Ramos (cell line): ENCODE data around the gene SDHB.

Source experiments
- in situ Hi-C: fragments of 300-500 bp; cut with MboI; formaldehyde crosslinking; loops from one replicate; pipeline ENCODE4 v1.14.3; 2022; ENCODE audit warnings: low sequenced_read_pairs; ENCODE audit not compliant: unreplicated experiment

SDHB gene

DNA sequence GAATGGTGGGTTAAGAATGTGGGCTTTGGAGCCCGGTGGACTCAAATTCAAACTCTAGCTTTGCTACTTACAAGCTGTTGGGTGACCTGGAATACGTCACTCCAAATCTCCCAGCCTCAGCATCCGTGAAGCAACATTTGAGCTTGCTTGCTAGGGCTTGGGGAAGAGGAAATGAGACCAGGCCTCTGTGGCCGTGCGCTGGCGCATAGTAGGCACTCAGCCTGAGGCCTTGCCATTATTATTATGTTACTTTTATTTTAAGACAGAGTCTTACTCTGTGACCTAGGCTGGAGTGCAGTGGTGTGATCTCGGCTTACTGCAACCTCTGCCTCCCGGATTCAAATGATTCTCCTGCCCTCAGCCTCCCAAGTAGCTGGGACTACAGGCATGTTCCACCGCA is 61.2 kb downstream of the SDHB start:
- in situ Hi-C loops, result no loop called here

DNA sequence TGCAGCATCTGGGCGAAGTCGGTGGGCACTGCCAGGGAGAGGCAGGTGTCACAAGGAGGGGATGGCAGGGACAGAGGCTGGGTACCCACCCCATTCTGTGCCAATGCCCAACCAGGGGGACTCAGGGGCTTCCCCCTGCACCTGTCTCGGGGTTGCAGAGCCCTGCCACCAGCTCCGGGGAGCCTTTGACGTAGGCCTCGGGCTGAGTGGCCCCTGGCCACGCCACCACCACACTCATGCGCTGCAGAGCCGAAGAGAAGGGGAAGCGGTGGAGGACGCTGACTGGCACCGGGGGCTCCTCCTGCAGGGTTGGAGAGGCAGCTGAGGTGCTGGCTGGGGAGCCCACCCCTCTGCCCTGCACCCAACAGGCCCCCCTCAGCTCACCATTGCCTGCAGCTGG is 61.7 kb downstream of the SDHB start:
- in situ Hi-C loops, result no loop called here

DNA sequence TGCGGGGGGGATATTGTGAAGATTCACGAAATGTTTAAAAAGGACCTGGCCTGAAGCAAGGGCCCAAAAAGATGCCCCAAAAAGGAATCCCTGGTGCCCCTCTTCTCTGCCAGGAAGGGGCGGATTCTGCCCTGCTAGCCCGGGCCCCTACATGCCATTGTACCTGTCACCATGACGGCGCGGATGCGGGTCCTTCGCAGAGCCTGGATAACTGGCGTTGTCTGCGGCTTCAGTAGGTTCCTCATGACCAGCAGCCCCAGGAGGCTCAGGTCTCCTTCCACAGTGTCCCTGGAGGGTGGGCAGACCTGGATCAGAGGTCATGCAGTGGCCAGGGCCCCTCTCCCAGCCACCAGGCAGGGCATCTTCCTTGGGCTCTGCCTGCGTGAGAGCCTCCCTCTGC is 62.3 kb downstream of the SDHB start:
- in situ Hi-C loops, result no loop called here

DNA sequence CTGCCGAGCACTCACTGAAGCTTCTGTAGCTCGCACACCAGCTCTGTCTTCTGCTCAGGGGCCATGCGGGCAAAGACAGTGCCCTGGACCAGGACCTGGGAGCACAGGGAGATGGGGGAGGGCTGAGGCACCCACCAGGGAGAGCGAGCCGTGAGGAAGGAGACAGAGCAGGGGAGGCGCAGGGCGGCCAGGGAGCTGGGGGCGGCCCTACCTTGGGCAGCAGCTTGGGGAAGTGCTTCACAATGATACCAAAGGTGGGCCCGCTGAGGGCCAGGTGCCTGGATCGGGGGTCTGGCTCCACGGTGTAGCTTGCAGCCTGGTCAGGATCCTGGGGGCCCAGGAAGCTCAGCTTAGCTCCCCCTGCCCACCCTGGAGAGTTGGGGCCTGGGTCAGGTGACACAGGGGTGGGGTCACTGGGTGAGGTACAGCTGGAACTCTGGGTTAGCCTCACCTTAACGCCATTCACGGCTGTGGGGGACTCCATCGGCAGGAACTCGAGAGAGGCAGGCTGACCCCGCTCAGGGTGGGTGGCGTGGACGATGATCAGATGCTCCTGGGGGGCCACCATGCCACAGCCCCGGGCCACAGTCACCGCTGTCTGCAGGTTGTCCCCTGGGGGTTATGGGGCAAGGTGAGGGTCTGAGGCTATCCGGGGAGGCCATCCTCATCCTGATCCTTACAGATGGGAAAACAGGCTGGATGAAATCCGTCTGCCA is 64.0 kb downstream of the SDHB start:
- in situ Hi-C loops, result no loop called here

DNA sequence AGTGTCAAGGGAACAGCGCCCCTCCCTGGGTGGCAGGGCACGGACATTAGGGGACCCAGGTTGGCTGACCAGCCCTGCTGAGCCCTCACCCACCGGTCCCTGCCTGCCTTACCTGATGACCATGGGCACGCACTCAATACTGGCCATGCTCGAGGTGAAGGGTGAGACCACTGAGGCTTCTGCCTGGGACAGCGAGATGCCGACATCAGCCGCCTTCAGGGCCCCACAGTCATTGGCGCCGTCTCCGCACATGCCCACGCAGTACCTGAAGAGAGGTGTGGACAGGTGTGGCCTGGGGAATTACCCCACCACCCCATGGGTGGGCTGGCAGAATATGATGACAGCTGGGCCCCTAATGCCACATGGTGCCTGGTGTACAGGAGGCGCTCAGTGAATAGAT is 65.6 kb downstream of the SDHB start:
- in situ Hi-C loops, result no loop called here

DNA sequence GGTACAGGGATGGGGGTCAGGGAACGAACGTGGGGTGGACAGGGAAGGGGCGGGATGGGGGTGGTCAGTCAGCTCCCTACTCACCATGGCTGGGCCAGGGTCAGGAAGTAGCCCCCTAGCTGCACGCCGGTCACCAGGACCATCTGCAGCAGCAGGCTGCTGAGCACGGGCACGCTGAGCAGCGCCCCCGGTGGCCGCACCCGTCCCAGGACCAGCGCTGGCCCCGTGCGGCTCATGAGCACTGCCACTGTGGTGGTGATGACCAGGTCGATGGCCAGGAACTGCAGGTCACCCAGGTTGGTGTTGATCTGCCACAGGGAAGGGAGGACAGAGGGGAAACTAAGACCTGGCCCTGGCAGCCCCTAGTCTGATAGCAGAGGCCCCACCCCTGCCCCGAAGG is 66.9 kb downstream of the SDHB start:
- in situ Hi-C loops, result no loop called here

DNA sequence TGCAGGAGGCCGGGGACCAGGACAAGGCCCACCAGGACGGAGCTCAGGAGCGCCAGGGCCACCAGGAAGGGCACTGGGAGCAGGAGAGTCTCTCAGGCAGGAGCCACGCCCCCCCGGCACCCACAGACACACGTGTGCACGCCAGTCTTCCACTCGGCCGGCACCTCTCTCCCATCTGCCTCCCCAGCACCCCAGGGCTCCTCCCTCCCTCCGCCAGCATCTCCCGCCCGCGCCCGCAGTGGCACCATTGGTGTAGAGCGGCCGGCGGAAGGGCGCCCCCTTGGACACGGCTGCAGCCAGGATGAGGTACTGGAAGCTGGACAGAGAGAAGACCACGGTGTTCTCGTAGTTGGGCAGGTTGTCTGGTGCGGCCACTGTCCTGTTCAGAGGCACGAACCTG is 67.3 kb downstream of the SDHB start:
- in situ Hi-C loops, result no loop called here

DNA sequence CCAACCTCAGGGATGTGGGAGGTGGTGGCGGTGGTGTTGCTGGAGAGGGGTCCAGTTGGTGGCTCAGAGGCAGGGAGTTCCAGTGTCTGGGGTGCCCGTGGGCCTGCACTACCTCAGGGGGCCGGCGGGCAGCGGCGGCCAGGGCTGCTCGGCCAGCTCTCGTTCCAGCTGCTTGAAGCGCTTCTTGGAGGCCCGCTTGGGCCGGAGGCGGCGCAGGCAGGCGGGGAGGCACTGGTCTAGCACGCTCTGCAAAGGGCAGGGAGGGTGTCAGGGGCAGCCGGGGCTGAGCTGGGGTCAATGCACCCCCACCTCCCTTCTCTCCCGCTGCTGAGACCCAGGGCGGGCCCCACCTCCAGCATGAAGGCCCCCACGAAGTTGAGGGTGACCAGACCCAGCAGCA is 67.7 kb downstream of the SDHB start:
- in situ Hi-C loops, result no loop called here

DNA sequence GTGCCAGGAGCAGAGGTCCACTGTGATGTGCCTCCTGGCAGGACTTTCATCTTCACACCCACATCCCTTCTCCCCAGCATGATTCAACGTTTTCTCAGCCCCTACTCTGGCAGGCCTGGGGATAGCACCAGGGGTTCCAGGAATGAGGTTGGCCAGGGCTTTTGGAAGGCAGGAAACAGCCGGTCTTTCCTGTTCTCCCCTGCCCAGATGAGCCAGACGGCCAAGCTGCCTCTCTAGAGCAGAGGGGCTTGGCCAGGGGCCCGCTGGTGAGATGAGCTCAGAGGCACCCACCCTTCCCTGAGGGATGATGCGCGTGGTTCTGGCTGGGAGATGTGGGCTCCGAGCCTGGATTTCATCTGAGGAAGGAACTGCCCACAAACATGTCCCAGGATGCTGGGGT is 69.1 kb downstream of the SDHB start:
- in situ Hi-C loops, result no loop called here

DNA sequence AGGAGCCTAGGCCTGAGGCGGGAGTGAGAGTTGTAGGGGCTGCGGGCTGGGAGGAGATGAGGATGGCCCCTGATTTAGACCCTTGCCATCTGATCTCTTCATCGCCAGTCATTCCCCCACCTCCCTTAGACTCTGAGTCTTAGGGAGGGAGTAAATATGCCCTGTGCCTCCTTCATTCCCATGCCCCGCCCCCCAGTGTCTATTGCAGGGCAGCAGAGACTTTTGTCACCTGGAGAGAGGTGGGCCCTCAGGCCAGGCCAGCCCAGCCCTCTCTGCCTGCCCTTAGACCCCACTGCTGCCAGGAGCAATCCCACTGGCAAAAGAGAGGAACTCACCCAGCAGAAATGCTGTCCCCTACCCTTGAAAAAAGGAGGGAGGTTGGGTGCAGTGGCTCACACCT is 70.2 kb downstream of the SDHB start:
- in situ Hi-C loops, result no loop called here

DNA sequence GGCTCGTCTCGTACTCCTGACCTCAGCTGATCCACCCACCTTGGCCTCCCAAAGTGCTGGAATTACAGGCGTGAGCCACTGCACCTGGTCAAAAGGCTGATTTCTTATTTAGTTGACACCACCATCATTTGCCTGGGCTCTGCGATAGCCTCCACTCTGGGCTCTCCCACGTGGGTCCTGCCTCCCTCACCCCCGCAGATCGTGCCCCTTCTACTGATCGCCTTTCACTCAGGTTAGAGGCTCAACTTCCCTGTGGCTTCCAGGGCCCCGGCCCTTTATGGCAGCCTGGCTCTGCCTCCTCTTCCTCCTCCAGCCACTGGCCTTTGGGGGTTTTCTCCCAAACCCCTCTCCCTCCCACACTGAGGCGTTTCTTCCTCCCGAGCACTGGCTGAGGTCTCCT is 70.9 kb downstream of the SDHB start:
- in situ Hi-C loops, result no loop called here

DNA sequence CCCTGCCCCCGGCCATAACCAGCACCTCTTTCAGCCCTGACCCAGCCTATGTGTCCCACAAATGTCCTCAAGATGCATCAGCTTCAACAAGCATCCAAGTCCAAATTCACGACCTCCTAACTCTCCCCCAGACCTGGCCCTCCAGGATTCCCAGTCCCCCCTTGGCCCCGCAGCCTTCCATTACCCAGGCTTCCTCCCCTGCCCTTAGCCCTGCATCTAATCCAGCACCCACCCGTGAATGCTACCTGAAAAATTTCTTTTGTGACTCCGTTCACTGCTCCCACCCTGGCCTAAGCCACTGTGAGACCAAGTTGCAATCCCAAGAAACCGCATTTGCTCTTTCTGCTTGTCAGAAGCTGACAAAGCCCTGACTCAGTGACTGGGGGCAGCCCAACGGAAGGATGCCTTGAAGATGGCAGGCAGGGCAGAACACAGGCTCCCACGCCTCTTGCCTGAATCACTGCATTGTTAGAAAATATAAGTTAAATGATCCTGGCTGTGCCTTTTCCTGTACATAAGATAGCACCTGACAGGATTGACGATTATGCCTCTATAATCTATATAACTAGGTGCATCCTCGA is 72.5 kb downstream of the SDHB start:
- in situ Hi-C loops, result no loop called here

DNA sequence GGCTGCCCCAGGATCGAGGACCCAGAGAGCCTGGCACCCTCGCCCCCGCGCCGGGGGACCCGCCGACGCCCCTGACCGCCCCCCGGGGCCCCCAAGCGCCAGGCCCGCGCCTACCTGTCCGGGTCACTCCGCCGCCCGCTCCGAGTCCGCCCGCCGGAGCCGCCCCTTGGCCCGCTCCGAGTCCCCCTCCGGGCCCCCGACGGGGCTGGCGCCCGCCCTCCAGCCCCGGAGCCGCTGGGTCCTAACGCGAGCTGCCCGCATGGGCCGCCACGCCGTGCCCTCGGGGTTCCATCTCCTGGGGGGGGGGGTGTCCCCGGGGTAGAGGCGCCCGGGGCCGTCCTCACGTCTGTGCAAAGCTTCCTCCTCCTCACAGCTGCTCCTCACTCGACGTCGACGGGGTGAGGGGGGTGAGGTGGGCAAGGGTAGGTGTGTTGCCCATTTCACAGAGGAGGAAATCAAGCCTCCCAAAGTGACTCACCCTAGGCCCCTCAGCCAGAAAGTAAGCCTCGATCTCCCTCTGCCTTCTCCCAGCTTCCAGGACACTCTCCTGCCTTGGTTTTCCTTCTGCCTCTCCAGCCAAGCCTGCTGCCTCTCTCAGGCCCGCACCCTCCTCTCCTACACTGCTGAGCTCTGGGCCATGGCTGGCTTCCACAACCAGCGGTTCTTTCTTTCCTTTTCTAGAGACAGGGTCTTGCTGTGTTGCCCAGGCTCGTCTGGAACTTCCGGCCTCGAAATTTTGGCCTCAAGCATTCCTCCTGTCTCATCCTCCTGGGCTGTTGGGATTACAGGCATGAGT is 73.2 kb downstream of the SDHB start, which contains the start of gene MFAP2:
TSS of gene MFAP2 (minus strand) at position 148 of the 796 bp plus-strand sequence. CDS start 2,347 bp downstream, outside the sequence.
- in situ Hi-C loops, result no loop called here

DNA sequence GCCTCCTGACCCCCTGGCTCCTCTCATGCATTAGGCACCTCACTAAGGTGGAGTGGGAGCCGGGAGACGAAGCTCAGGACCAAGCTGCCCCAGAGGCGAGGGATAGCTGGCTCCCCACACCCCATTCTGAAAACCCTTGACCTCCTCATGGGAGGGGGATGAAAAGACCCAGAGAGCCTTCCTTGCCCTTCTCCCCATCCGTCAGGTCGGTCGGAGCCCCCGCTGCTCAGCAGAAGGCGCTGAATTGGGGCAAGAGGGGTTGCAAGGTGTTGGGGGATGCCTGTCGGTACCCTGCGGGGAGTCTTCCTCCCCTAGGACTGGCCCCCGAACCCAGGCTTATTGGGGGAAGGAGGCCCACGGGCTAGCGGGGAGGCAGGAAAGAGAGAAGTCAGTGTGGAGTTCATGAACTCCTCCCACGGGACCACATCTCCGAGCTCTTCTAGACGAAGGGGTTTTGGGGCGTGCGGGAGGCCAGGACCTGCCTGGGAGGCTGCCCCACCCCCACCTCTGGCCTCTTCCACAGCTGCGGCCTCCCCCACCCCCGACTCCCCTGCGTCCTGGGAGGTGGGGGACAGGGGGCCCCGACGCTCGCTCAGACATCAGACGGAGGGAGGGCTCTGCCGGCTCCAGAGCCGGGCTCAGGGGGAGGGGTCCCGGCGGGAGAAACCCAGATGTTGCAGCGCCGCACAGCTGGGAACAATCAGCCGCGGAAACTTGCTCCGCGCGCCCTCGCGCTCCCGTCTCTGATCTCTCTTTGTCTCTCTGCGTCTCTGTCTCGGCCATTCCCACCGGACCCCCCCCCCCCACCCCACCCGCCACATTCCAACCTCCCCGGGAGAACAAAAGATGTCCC is 74.1 kb downstream of the SDHB start:
- in situ Hi-C loops, result no loop called here

DNA sequence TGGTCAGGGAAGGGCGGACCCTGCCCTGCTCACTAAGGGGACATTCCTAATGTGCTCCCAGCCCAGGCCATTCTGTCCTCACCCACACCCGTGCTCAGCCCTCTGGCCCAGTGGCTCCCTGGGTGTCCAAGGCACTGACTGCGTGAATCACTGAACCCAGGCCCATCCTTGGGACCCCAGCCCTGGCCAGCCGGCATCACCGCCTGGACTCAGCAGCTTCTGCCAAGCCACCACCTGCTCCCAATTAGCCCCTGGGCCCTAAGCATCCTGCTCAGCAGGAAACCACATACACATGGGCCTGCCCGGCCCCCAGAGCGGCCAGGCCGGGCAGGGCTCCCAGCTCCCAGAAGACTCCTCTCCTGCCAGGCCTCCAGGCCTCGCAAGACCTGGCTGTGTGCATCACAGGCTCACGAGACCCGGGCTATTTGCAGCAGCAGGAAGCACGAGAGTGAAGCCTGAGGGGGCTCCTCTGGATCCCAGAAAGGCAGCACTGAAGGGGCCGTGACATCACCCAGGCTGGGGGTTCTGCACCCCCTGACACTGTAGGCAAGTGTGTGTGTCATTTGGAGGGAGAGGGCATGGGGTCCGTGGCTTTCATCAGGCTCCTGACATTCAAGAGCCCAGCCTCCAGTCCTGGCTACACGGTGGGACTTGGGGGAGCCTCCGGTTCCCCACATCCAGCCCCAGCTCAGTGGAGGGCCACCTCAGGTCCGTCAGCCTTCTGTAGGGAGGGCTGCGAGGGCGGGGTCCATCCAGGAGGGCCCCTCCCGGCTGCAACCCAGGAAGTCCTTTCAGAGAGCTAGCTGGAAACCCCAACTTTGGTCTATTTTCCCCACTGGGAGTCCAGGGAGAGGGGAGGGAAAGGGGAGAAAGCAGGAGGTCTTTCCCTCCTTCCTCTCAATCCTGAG is 75.0 kb downstream of the SDHB start:
- in situ Hi-C loops, result no loop called here

DNA sequence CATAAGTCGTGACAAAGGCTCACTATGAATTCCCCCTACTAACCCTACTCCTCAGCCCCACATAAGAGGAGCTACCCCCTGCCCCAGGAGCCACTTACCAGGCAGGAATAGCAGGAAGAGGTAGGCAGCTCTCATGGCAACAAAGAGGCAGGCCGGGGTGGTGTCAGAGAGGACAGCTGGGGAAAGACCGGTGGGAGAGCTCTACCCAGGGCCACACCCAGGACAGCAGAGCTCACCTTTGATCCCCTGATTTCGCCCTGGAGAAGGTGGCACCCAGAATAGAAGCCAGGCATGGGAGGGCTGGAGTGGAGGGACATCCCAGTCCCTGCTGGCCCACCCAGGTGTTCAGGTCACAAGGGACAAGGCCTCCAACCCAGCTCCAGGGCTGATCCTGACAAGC is 75.7 kb downstream of the SDHB start:
- in situ Hi-C loops, result no loop called here

DNA sequence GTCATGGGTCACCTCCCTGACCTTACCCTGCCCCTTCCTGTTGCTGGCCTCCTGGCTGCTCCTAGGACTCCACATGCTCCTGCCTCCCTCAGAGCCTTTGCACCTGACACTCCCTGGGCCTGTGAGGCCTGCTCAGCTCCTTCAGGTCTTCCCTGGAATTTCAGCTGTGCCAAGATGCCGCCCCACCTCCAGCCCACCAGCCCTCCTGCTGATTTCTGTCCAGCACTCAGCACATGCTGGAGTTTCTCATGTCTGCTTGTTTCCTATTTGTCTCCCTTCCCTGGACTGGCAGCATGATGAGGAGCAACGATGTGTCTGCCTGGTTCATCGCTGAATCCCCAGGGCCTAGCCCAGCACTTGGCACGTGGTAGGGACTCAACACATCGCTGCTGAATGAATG is 76.5 kb downstream of the SDHB start:
- in situ Hi-C loops, result no loop called here

DNA sequence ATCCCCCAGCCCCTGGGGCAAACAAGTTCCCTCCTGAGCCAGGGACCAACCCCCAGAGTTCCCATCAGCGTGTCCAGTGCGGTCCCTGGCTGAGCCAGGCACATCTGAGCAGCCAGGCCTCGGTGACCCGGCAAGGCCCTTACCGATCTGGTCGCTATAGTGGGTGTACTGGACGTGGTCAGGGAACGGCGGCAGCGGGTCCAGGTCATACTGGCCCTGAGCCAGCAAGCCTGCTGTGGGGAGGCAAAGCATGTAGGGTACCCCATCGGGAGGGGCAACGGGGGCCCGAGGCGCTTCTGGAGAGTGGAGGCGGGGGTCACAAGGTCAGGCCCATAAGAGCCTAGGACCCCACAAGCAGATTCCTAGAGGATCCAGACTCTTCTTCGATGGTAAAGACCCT is 76.9 kb downstream of the SDHB start:
- in situ Hi-C loops, result no loop called here

DNA sequence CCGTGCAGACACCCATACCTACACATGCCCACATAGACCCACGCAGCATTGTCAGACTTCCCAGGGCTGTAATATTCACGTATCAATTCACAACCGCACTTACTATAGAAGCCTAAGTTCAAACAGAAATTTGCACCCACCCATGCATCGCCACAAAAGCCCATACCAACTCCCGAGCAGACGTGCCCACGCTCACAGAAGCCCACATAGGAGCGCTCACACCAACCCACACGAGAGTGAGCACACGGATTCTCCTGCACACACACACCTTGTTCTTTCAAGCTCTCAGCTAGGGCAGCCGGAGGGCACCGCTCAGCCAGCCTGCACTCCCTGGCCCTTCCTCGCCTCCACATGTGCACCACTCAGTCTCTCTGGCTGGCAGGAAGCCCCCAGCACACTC is 78.0 kb downstream of the SDHB start:
- in situ Hi-C loops, result no loop called here

DNA sequence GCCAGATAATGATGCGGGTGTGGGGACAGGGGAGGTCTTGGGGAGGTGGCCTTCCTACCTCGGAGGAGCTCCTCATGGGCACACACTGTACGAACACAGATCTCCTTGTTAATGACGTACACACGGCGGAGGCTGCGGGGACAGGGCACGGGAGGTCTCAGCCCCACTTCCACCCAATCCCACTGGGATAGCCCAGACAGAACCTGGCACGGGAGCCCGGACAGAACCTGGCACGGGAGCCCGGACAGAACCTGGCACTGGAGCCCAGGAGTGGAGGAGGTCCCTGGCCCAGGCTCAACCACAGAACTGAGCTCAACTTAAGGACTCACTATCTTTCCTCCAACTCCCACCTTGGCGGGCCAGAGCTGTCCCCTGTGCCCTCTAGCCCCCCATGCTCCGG is 78.6 kb downstream of the SDHB start:
- in situ Hi-C loops, result no loop called here
